ENCODE results near the gene TUBB6. TPM values are rescaled to one million over a fixed set of nuclear protein-coding genes. Genes with fewer than 3 reads are reported as not detected.

The TUBB6 gene
- total RNA-seq, 1 experiment from 2014 or later, result 197 TPM

GRCh38 chr18:12371590-12371989 is 63.5 kb downstream of the TUBB6 start:
- ChIA-PET CTCF (no interaction called here), POLR2A (ENCODE audit: low non-redundant PET) (no interaction called here)
- no TSS peak for BruUV-seq (replicated peaks)
- intact Hi-C loops (cut with micrococcal nuclease; ENCODE audit: unreplicated experiment), result no loop called here
- DNase-seq (ENCODE audit: low spot score), result no peak
- H3K9me3 ChIP-seq (ENCODE audit: low read depth, low read length, poor library complexity, severe bottlenecking), result no peaks in the 10 kb centered on the region
- H3K36me3 ChIP-seq (ENCODE audit: insufficient read depth, low read length, poor library complexity, severe bottlenecking), result peaks cover 18% of the 10 kb centered on the region
- no peak overlapping the region for H3K27ac ChIP-seq (ENCODE audit: low read depth, low read length, poor library complexity, severe bottlenecking)
- TF ChIP-seq, protein P1, sequence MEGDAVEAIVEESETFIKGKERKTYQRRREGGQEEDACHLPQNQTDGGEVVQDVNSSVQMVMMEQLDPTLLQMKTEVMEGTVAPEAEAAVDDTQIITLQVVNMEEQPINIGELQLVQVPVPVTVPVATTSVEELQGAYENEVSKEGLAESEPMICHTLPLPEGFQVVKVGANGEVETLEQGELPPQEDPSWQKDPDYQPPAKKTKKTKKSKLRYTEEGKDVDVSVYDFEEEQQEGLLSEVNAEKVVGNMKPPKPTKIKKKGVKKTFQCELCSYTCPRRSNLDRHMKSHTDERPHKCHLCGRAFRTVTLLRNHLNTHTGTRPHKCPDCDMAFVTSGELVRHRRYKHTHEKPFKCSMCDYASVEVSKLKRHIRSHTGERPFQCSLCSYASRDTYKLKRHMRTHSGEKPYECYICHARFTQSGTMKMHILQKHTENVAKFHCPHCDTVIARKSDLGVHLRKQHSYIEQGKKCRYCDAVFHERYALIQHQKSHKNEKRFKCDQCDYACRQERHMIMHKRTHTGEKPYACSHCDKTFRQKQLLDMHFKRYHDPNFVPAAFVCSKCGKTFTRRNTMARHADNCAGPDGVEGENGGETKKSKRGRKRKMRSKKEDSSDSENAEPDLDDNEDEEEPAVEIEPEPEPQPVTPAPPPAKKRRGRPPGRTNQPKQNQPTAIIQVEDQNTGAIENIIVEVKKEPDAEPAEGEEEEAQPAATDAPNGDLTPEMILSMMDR (conservative IDR thresholded peaks at IDR 0.05; ENCODE audit: low read depth, low read length), result no peak
- TF ChIP-seq EZH2 (IDR thresholded peaks at IDR 0.05; ENCODE audit: borderline replicate concordance, low read depth, low read length, poor library complexity, severe bottlenecking), result no peak
- H3K27me3 ChIP-seq (replicated peaks; ENCODE audit: insufficient read depth, low read depth, low read length, poor library complexity), result no peaks in the 10 kb centered on the region
- no peak overlapping the region for H3K4me3 ChIP-seq (ENCODE audit: low read depth, low read length, poor library complexity, severe bottlenecking)
- H3K4me1 ChIP-seq (ENCODE audit: insufficient read depth, low read length, poor library complexity, severe bottlenecking), result peaks cover 9% of the 10 kb centered on the region

- DNase-seq (ENCODE audit: low spot score), result no peak
- peaks cover 13% of the 10 kb centered on the region for H3K36me3 ChIP-seq (ENCODE audit: insufficient read depth, low read length, poor library complexity, severe bottlenecking)
- BruUV-seq (replicated peaks), result no TSS peak
- TF ChIP-seq, protein P1 (conservative IDR thresholded peaks at IDR 0.05; ENCODE audit: low read depth, low read length), result no peak
- no peak for TF ChIP-seq EZH2 (IDR thresholded peaks at IDR 0.05; ENCODE audit: borderline replicate concordance, low read depth, low read length, poor library complexity, severe bottlenecking)
- H3K27me3 ChIP-seq (replicated peaks; ENCODE audit: insufficient read depth, low read depth, low read length, poor library complexity), result no peaks in the 10 kb centered on the region
- POLR2A ChIA-PET (ENCODE audit: low non-redundant PET), result no interaction called here
- intact Hi-C loops (cut with micrococcal nuclease; ENCODE audit: unreplicated experiment), result no loop called here
- H3K9me3 ChIP-seq (ENCODE audit: low read depth, low read length, poor library complexity, severe bottlenecking), result no peaks in the 10 kb centered on the region
- CTCF ChIA-PET, result no interaction called here
- no peak overlapping the region for H3K4me3 ChIP-seq (ENCODE audit: low read depth, low read length, poor library complexity, severe bottlenecking)
- H3K27ac ChIP-seq (ENCODE audit: low read depth, low read length, poor library complexity, severe bottlenecking), result no peak overlapping the region
- peaks cover 9% of the 10 kb centered on the region for H3K4me1 ChIP-seq (ENCODE audit: insufficient read depth, low read length, poor library complexity, severe bottlenecking)
These were observed 64.4 kb downstream of the TUBB6 start for GRCh38 chr18:12372406-12372805.

DNA sequence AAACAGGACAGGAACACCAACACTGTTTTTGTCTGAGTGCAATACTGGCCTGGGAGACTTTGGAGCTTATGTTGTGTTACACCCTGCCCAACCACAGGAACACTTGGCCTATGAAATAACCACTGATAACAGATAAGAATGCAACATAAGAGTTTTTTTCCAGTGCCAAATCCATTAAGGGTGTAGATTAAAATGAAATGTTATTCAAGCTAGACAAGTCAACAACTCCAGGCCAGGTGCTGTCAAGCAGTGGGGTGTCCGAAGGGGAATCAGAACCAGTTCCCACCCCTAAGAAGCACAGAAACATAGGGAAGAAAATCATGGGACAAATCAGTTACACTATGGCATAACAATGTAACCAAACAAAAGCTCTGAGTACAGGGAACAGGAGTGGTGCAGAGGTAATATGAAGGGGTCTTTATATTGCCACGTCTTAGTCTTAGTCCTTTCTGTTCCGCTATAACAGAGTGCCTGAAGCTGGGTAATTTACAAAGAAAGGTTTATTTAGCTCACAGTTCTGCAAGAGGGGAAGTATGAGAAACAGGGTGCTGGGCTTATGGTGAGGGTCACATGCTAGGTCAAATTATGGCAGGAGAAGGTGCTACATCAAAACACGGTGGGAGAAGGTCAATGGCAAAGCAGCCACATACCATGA is 65.2 kb downstream of the TUBB6 start:
- CTCF ChIA-PET, result no interaction called here
- Histone ChIP-seq H3K36me3 (ENCODE audit: insufficient read depth, low read length, poor library complexity, severe bottlenecking) (peaks cover 13% of the 10 kb centered on the region), H3K27me3 (replicated peaks; ENCODE audit: insufficient read depth, low read depth, low read length, poor library complexity) (no peaks in the 10 kb centered on the region), H3K9me3 (ENCODE audit: low read depth, low read length, poor library complexity, severe bottlenecking) (no peaks in the 10 kb centered on the region), H3K4me3 (ENCODE audit: low read depth, low read length, poor library complexity, severe bottlenecking) (no peak overlapping the region), H3K27ac (ENCODE audit: low read depth, low read length, poor library complexity, severe bottlenecking) (no peak overlapping the region), H3K4me1 (ENCODE audit: insufficient read depth, low read length, poor library complexity, severe bottlenecking) (peaks cover 9% of the 10 kb centered on the region)
- TF ChIP-seq, protein P1 (conservative IDR thresholded peaks at IDR 0.05; ENCODE audit: low read depth, low read length), result no peak
- TF ChIP-seq EZH2 (IDR thresholded peaks at IDR 0.05; ENCODE audit: borderline replicate concordance, low read depth, low read length, poor library complexity, severe bottlenecking), result no peak
- no TSS peak for BruUV-seq (replicated peaks)
- intact Hi-C loops (cut with micrococcal nuclease; ENCODE audit: unreplicated experiment), result no loop called here
- POLR2A ChIA-PET (ENCODE audit: low non-redundant PET), result interaction anchor here (0.5 kb wide), 1 partner anchor 377 kb away, joined by 4 read pairs; no protein-coding TSS in a partner anchor
- DNase-seq (ENCODE audit: low spot score), result no peak

Measured in A673 (cell line).